Body of pancreas (tissue), 4 donors: ENCODE results near the gene AP1M1. TPM values are rescaled to one million over a fixed set of nuclear protein-coding genes. Genes with fewer than 3 reads are reported as not detected.
A peak's percentile ranks its signal among the peaks of the same experiment; 100 is the strongest.

Experiments used
- ATAC-seq: fragments of 150-250 bp; one replicate; pipeline ENCODE4 v1.9.1; 2016
- DNase-seq, 4 donors: peaks; one replicate each; pipeline ENCODE4 v3.0.0-alpha.2; 2019
- H3K27ac ChIP-seq, 4 donors: fragments of 200-600 bp; sonication (generic); 1 replicate in 3 of 4; 2 replicates in 1 of 4; pipeline versions ENCODE4 v1.5.1 to v1.6.1; 2016 to 2019; ENCODE audit warnings: mild to moderate bottlenecking in 1 of 4, mixed read lengths in 1 of 4, moderate library complexity in 1 of 4
- H3K27me3 ChIP-seq, 2 donors: fragments of 200-600 bp; sonication (generic); one replicate each; pipeline ENCODE4 v1.6.0; 2016; ENCODE audit warnings: mild to moderate bottlenecking in 1 of 2
- H3K36me3 ChIP-seq, 2 donors: fragments of 200-600 bp; sonication (generic); replicated peaks in 1 of 2; 2 replicates each; pipeline ENCODE4 v1.5.1; 2016; ENCODE audit warnings: low read depth in 2 of 2; ENCODE audit not compliant: insufficient read depth in 1 of 2
- H3K4me1 ChIP-seq: fragments of 200-600 bp; sonication (generic); one replicate; pipeline ENCODE4 v1.6.0; 2016
- H3K4me3 ChIP-seq, 2 donors: fragments of 200-600 bp; sonication (generic); 1 replicate in 1 of 2; 2 replicates in 1 of 2; pipeline ENCODE4 v1.5.1; 2016 to 2019
- H3K9me3 ChIP-seq, 3 donors: fragments of 200-600 bp; sonication (generic); 1 replicate in 2 of 3; 2 replicates in 1 of 3; pipeline ENCODE4 v1.5.1; 2016
- CTCF ChIP-seq, 7 experiments: fragments of 450-650 bp in 4 of 7; fragments of 200-600 bp in 3 of 7; sonication (generic) in 3 of 7; IDR thresholded peaks; one replicate each; pipeline ENCODE4 v1.5.1; 2016 to 2019; ENCODE audit warnings: antibody characterized with exemption in 7 of 7
- POLR2A ChIP-seq, 3 donors: fragments of 450-650 bp; IDR thresholded peaks; one replicate each; pipeline ENCODE4 v1.6.1; 2016; ENCODE audit warnings: antibody characterized with exemption in 3 of 3, mild to moderate bottlenecking in 2 of 3
- WGBS, 2 donors: methylation state at CpG; one replicate each; pipeline ENCODE4 v1.1.5; 2017; 5-methylcytosine and 5-hydroxymethylcytosine counted together
- intact Hi-C: fragments of 100-400 bp; cut with DNase I; formaldehyde crosslinking; loops from one replicate; pipeline ENCODE4 v1.15.1; 2023
- total RNA-seq, 2 donors: library from RNA; depleted of rRNA; stranded (reverse); fragments of >200 nt; gene quantifications; one replicate each; pipeline ENCODE4 v1.1.0, GENCODE V29; 2016

AP1M1 gene
- total RNA-seq, 2 donors from 2014 or later: 22.3 to 23.1 TPM

DNA sequence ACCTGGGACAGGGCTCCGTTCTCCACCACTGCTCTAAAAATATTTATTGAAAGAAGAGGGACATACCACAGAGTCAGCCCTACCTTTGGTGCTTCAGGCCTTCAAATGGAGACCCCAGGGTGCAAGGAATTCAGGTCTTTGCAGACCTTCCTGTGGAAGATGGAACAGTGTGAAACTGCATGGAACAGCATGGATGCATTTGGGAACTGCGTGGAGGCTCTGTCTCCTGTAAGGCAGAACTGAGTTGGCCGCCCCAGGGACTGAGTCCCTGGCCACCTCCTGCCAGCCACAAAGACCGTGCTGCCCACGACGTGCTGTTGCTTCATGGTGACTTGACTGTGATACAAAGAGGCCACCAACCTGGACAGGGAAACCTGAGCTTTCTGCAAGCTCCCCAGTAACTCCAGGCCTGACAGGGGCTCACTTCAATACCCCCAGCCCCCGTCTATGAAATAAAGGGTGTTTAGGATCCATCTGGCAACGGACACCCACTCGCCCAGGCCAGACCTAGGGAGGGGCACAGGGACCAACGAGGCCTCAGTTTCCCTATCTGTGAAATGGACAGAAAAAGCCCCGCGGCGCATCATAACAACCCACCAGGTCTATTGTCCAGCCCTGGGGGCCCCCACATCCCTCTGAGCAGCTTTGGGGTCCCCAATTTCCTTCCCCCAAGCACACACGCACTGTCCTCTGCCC is 68.3 kb downstream of the AP1M1 start:
- Histone ChIP-seq H3K9me3 (no peaks in the 10 kb centered on the region), H3K27me3 (no peaks in the 10 kb centered on the region), H3K4me3 (no peak overlapping the region), H3K4me1 (peaks cover 27% of the 10 kb centered on the region), H3K36me3 (no peaks in the 10 kb centered on the region), H3K27ac (no peak overlapping the region)
- 88 to 91% methylated on average over 9 to 13 of the region's 14 CpGs for WGBS, 2 donors
- intact Hi-C loops: no loop called here
- TF ChIP-seq CTCF (IDR thresholded peaks at IDR 0.05): no peak
- TF ChIP-seq POLR2A (IDR thresholded peaks at IDR 0.05): no peak
- ATAC-seq: no peak
- no peak for DNase-seq

GRCh38 chr19:16266586-16266942 is 68.9 kb downstream of the AP1M1 start:
- ATAC-seq: no peak
- Histone ChIP-seq H3K36me3 (no peaks in the 10 kb centered on the region), H3K4me1 (peaks cover 22% of the 10 kb centered on the region), H3K4me3 (no peak overlapping the region), H3K27me3 (no peaks in the 10 kb centered on the region), H3K9me3 (no peaks in the 10 kb centered on the region), H3K27ac (no peak overlapping the region)
- TF ChIP-seq POLR2A (IDR thresholded peaks at IDR 0.05) (no peak), CTCF (IDR thresholded peaks at IDR 0.05) (no peak)
- 23 to 26% methylated on average over 9 to 14 of the region's 14 CpGs for WGBS, 2 donors
- intact Hi-C loops: no loop called here
- DNase-seq: no peak

DNA sequence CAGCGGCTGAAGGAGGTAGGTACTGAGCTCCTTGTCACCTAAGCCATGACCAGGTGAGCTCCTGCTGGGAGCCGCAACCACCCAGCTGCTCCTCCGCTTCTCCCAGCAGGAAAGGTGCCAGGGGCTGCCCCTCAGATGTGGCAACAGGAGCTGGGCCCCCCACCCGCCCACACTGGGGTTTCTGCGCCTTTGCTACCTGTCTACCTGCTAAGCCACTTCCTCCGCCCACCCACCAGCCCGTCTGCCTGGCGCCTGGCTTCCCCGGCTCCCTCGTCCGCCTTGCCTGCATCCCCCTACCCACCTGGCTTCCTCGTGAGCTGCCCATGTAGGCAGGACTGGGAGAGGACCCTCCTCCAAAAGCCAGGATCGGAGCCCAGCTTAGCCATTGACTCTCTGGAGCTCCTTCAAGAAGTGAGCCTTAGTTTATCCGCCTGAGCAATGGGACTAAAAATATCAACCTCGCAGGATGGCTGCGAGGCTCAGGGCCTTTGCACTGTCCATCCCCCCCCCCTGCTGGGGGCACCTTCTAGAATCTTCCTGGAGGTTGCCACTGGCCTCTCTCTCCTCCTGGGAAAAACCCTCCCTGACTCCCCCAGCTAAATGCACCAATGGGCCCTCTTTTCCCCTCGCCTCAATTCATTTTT is 71.1 kb downstream of the AP1M1 start:
- intact Hi-C loops: no loop called here
- 87 to 89% methylated on average over 9 to 17 of the region's 17 CpGs for WGBS, 2 donors
- Histone ChIP-seq H3K27me3 (no peaks in the 10 kb centered on the region), H3K4me1 (no peaks in the 10 kb centered on the region), H3K36me3 (no peaks in the 10 kb centered on the region), H3K27ac (no peak overlapping the region), H3K9me3 (no peaks in the 10 kb centered on the region), H3K4me3 (no peak overlapping the region)
- ATAC-seq (no peak), DNase-seq (no peak)
- TF ChIP-seq POLR2A (IDR thresholded peaks at IDR 0.05) (no peak), CTCF (IDR thresholded peaks at IDR 0.05) (no peak)

DNA sequence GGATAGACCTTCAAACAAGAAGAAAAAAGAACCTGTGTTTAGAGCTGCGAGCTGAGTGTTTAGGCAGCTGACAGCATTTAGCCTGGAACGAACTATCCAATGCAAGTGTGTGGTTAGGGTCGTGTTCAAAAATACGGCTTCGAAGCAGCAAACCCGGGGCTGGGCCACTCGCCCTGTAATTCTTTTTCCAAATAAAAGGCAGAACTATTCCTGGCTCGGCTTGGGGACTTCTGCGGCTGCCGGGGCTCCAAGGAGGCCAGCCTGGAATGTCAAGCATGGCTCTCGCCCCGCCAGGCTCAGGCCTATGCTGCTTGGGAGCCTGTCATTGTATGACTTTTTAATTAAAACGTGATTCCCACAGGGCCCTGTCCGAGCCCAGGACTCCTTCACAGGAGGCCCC is 75.2 kb downstream of the AP1M1 start:
- TF ChIP-seq CTCF (IDR thresholded peaks at IDR 0.05): no peak
- DNase-seq (peak in 1 of 4 donors; percentile 36), ATAC-seq (peak; percentile 38)
- H3K4me1 ChIP-seq: no peaks in the 10 kb centered on the region
- H3K36me3 ChIP-seq: no peaks in the 10 kb centered on the region
- peak overlapping the region in 3 of 4 donors; percentile 17 to 53 (median 45) for H3K27ac ChIP-seq
- intact Hi-C loops: no loop called here
- H3K4me3 ChIP-seq: no peak overlapping the region
- 58 to 64% methylated on average over 10 to 14 of the region's 14 CpGs for WGBS, 2 donors
- no peaks in the 10 kb centered on the region for H3K9me3 ChIP-seq
- no peaks in the 10 kb centered on the region for H3K27me3 ChIP-seq

DNA sequence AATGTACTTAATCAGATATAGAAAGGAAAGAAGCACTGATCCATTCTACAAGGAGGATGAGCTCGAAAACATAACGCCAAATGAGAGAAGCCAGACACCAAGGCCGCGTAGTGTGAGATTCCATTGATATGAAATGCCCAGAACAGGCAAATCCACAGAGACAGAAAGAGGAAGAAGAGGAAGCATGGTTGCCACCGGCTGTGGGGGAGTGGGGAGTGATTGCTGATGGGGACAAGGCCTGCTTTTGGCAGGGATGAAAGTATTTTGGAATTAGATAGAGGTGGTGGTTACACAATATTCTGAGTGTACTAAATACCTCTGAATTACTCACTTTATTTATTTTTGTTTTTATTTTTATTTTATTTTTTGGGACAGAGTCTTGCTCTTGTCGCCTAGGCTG is 76.7 kb downstream of the AP1M1 start:
- intact Hi-C loops: no loop called here
- DNase-seq (no peak), ATAC-seq (no peak)
- no peaks in the 10 kb centered on the region for H3K9me3 ChIP-seq
- 62 to 90% methylated on average over 6 of the region's 6 CpGs for WGBS, 2 donors
- H3K27me3 ChIP-seq: no peaks in the 10 kb centered on the region
- TF ChIP-seq POLR2A (IDR thresholded peaks at IDR 0.05) (no peak), CTCF (IDR thresholded peaks at IDR 0.05) (no peak)
- H3K27ac ChIP-seq: no peak overlapping the region
- peaks cover 7% of the 10 kb centered on the region for H3K4me1 ChIP-seq
- no peak overlapping the region for H3K4me3 ChIP-seq
- no peaks in the 10 kb centered on the region for H3K36me3 ChIP-seq
